IMR-90 (cell line): ENCODE measurements around the gene PATL2. TPM values are rescaled to one million over a fixed set of nuclear protein-coding genes. Genes with fewer than 3 reads are reported as not detected.

Experiments used
- ATAC-seq: fragments of 200-7000 bp; cut with Tn5 transposase; 2 replicates; pipeline ENCODE4 v1.9.1; 2020; ENCODE audit warnings: low read depth, mild to moderate bottlenecking, moderate library complexity
- BruUV-seq: library from RNA; stranded (reverse); fragments of 400-500 nt; replicated peaks from 2 replicates; lab custom pipeline; 2021; lab: Mats Ljungman, UMichigan
- CTCF ChIA-PET: fragments of 300-600 bp; formaldehyde crosslinking; extraction: SDS; loops from one replicate; lab custom pipeline; 2021; ENCODE audit warnings: antibody characterized with exemption; lab: Yijun Ruan, JAX
- POLR2A ChIA-PET: fragments of 300-600 bp; sonication (Branson Sonifier 250); formaldehyde crosslinking; loops from one replicate; lab custom pipeline; 2022; ENCODE audit warnings: antibody characterized with exemption; ENCODE audit not compliant: unreplicated experiment; lab: Charles Lee
- DNase-seq: peaks from one replicate; pipeline ENCODE4 v3.0.0; 2013
- H2AFZ ChIP-seq: replicated peaks from 2 replicates; pipeline ENCODE3; 2013; ENCODE audit warnings: low read length, mild to moderate bottlenecking; ENCODE audit not compliant: poor library complexity
- H2AK5ac ChIP-seq: 2 replicates; pipeline ENCODE4 v1.6.1; 2013; ENCODE audit warnings: low read depth, low read length, inconsistent platforms
- H2AK9ac ChIP-seq: replicated peaks from 2 replicates; pipeline ENCODE3; 2013; ENCODE audit warnings: mild to moderate bottlenecking, low read depth, low read length, moderate library complexity; ENCODE audit not compliant: poor library complexity
- H2BK120ac ChIP-seq: 2 replicates; pipeline ENCODE4 v1.6.1; 2013; ENCODE audit warnings: low read depth, low read length, inconsistent platforms
- H2BK15ac ChIP-seq: 3 replicates; pipeline ENCODE4 v1.6.1; 2013; ENCODE audit warnings: low read depth, low read length, inconsistent platforms
- H2BK20ac ChIP-seq: 2 replicates; pipeline ENCODE4 v1.6.1; 2013; ENCODE audit warnings: low read depth, mild to moderate bottlenecking, inconsistent platforms, low read length, moderate library complexity
- H2BK5ac ChIP-seq: 2 replicates; pipeline ENCODE4 v1.6.1; 2013; ENCODE audit warnings: mild to moderate bottlenecking, low read depth, low read length, inconsistent platforms; ENCODE audit not compliant: poor library complexity, severe bottlenecking
- H3K14ac ChIP-seq: replicated peaks from 2 replicates; pipeline ENCODE4 v1.6.1; 2013; ENCODE audit warnings: low read depth, low read length, inconsistent platforms
- H3K18ac ChIP-seq: 2 replicates; pipeline ENCODE4 v1.6.1; 2013; ENCODE audit warnings: low read depth, low read length, control low read depth
- H3K23ac ChIP-seq: 2 replicates; pipeline ENCODE4 v1.6.1; 2013; ENCODE audit warnings: low read depth, low read length, inconsistent platforms
- H3K27ac ChIP-seq: 2 replicates; pipeline ENCODE4 v1.5.1; 2013; ENCODE audit warnings: mild to moderate bottlenecking, control low read depth, low read length; ENCODE audit not compliant: insufficient read depth
- H3K27me3 ChIP-seq: 2 replicates; pipeline ENCODE4 v1.6.1; 2013; ENCODE audit warnings: low read length; ENCODE audit not compliant: control insufficient read depth, insufficient read depth
- H3K36me3 ChIP-seq: 2 replicates; pipeline ENCODE4 v1.6.1; 2013; ENCODE audit warnings: low read length, mixed read lengths; ENCODE audit not compliant: control insufficient read depth, insufficient read depth
- H3K4ac ChIP-seq: 2 replicates; pipeline ENCODE4 v1.6.1; 2013; ENCODE audit warnings: low read depth, low read length, inconsistent platforms
- H3K4me1 ChIP-seq: 2 replicates; pipeline ENCODE4 v1.6.1; 2013; ENCODE audit warnings: low read length, mixed read lengths; ENCODE audit not compliant: control insufficient read depth, insufficient read depth
- H3K4me2 ChIP-seq: 2 replicates; pipeline ENCODE4 v1.6.1; 2013; ENCODE audit warnings: low read depth, mild to moderate bottlenecking, control low read depth, low read length, moderate library complexity
- H3K4me3 ChIP-seq: 2 replicates; pipeline ENCODE4 v1.5.1; 2013; ENCODE audit warnings: low read depth, mild to moderate bottlenecking, control low read depth, low read length, moderate library complexity; ENCODE audit not compliant: insufficient read depth
- H3K56ac ChIP-seq: 2 replicates; pipeline ENCODE4 v1.6.1; 2013; ENCODE audit warnings: low read length, inconsistent platforms; ENCODE audit not compliant: insufficient read depth; ENCODE audit errors: extremely low read depth
- H3K79me1 ChIP-seq, 2 experiments: 2 replicates each; pipeline ENCODE4 v1.6.1; 2013; ENCODE audit warnings: low read length in 2 of 2, inconsistent platforms in 1 of 2, low read depth in 1 of 2
- H3K9ac ChIP-seq: 2 replicates; pipeline ENCODE4 v1.6.1; 2013; ENCODE audit warnings: low read depth, low read length, control low read depth
- H3K9me1 ChIP-seq: 2 replicates; pipeline ENCODE4 v1.6.1; 2013; ENCODE audit warnings: low read length, inconsistent platforms; ENCODE audit not compliant: insufficient read depth
- H3K9me3 ChIP-seq: 2 replicates; pipeline ENCODE4 v1.6.1; 2013; ENCODE audit warnings: low read length; ENCODE audit not compliant: control insufficient read depth, insufficient read depth
- H4K20me1 ChIP-seq: 2 replicates; pipeline ENCODE4 v1.6.1; 2013; ENCODE audit warnings: low read length, inconsistent platforms; ENCODE audit not compliant: insufficient read depth
- H4K5ac ChIP-seq: 2 replicates; pipeline ENCODE4 v1.6.1; 2013; ENCODE audit warnings: mild to moderate bottlenecking, low read depth, low read length, control low read depth
- H4K8ac ChIP-seq, 2 experiments: 2 replicates each; pipeline ENCODE4 v1.6.1; 2013; ENCODE audit warnings: low read depth in 2 of 2, low read length in 2 of 2, control low read depth in 1 of 2, inconsistent platforms in 1 of 2
- H4K91ac ChIP-seq: 2 replicates; pipeline ENCODE4 v1.6.1; 2013; ENCODE audit warnings: low read depth, low read length, inconsistent platforms; ENCODE audit not compliant: insufficient read depth
- MAFK ChIP-seq: IDR thresholded peaks from 2 replicates; pipeline ENCODE4 v1.6.1; 2012; ENCODE audit warnings: low read depth, low read length, improper control_type of control experiment
- MAZ ChIP-seq: IDR thresholded peaks from 2 replicates; pipeline ENCODE4 v1.6.1; 2012; ENCODE audit warnings: low read depth, mild to moderate bottlenecking, low read length, improper control_type of control experiment, moderate library complexity, borderline replicate concordance
- RAD21 ChIP-seq: IDR thresholded peaks from 2 replicates; pipeline ENCODE4 v1.6.1; 2012; ENCODE audit warnings: low read length, improper control_type of control experiment
- USF2 ChIP-seq: fragments of 150-350 bp; IDR thresholded peaks from 2 replicates; pipeline ENCODE4 v1.6.1; 2017; ENCODE audit warnings: mild to moderate bottlenecking, antibody characterized with exemption, low read length, low read depth
- WGBS, 2 experiments: methylation state at CpG; one replicate each; pipeline versions ENCODE4 v1.1.5 to v1.1.7; 2013; ENCODE audit warnings: missing lambda C conversion rate in 2 of 2; ENCODE audit not compliant: insufficient read length in 1 of 2; ENCODE audit errors: extremely low coverage in 2 of 2; 5-methylcytosine and 5-hydroxymethylcytosine counted together
- dilution Hi-C: fragments of 300-500 bp; cut with HindIII; formaldehyde crosslinking; loops from one replicate; pipeline ENCODE4 v1.14.3; 2018; ENCODE audit warnings: low sequenced_read_pairs; ENCODE audit not compliant: unreplicated experiment
- in situ Hi-C: fragments of 300-500 bp; cut with MboI; formaldehyde crosslinking; loops from 3 replicates; pipeline ENCODE4 v1.14.3; 2019; ENCODE audit warnings: low sequenced_read_pairs, inconsistent platforms, mixed read lengths
- intact Hi-C: fragments of 100-400 bp; cut with micrococcal nuclease; formaldehyde crosslinking; loops from 2 replicates; pipeline ENCODE4 v1.10.0; 2022
- polyA plus RNA-seq, 3 experiments: library from polyadenylated mRNA; depleted of rRNA; stranded (reverse); fragments of >200 nt; gene quantifications; 2 replicates each; pipeline ENCODE4 v1.2.3, GENCODE V29; 2012; ENCODE audit warnings: low replicate concordance in 1 of 3
- total RNA-seq: library from RNA; depleted of rRNA; stranded (reverse); fragments of >200 nt; gene quantifications from 2 replicates; pipeline ENCODE4 v1.2.3, GENCODE V29; 2012

The PATL2 gene
- total and polyA plus RNA-seq, 2 of the 4 experiments (the other 2 are of a cell fraction) = 0.10 TPM; not detected in 1

- no peak overlapping the region for H2AFZ ChIP-seq
- no peak overlapping the region for H3K4ac ChIP-seq
- H3K4me2 ChIP-seq = no peak overlapping the region
- no peak overlapping the region for H4K8ac ChIP-seq
- H4K20me1 ChIP-seq = no peaks in the 10 kb centered on the region; the same call in 1 of the 2 replicates
- DNase-seq (no peak), ATAC-seq (no peak)
- WGBS, 2 experiments = no CpG with 5 or more reads among the region's 2 CpGs
- no peak overlapping the region for H3K14ac ChIP-seq
- H2BK5ac ChIP-seq = no peak overlapping the region
- H3K36me3 ChIP-seq = no peaks in the 10 kb centered on the region
- no peak overlapping the region for H3K56ac ChIP-seq
- in situ Hi-C loops (no loop called here), dilution Hi-C loops (no loop called here), intact Hi-C loops (no loop called here)
- no peak overlapping the region for H4K5ac ChIP-seq
- BruUV-seq = no TSS peak
- H3K4me1 ChIP-seq = no peaks in the 10 kb centered on the region
- CTCF ChIA-PET = interaction anchor here (0.9 kb wide), 1 partner anchor 43 kb away, joined by 4 read pairs; the partner anchor contains the start of gene SPG11
- no peak overlapping the region for H3K27ac ChIP-seq
- no peak overlapping the region for H2BK20ac ChIP-seq
- H2BK120ac ChIP-seq = no peak overlapping the region
- no peak overlapping the region for H3K23ac ChIP-seq
- TF ChIP-seq MAZ (no peak), MAFK (no peak), RAD21 (no peak), USF2 (no peak)
- H2AK9ac ChIP-seq = no peak overlapping the region
- H3K4me3 ChIP-seq = no peak overlapping the region
- no peaks in the 10 kb centered on the region; the same call in 1 of the 2 replicates for H3K9me1 ChIP-seq
- H3K27me3 ChIP-seq = no peaks in the 10 kb centered on the region
- H3K9me3 ChIP-seq = peaks cover 2% of the 10 kb centered on the region; the same call in 1 of the 2 replicates
- peaks cover 6 to 7% of the 10 kb centered on the region in 2 experiments; a peak in 2 of 4 replicates for H3K79me1 ChIP-seq
- no peak overlapping the region for H2AK5ac ChIP-seq
- no peak overlapping the region for H3K9ac ChIP-seq
- H3K18ac ChIP-seq = no peak overlapping the region
- H2BK15ac ChIP-seq = no peak overlapping the region
- POLR2A ChIA-PET = no interaction called here
- no peak overlapping the region for H4K91ac ChIP-seq
These were observed 4.7 kb downstream of the PATL2 start for GRCh38 chr15:44706401-44706800.
